ENCODE measurements around the gene MTRF1.

DNA sequence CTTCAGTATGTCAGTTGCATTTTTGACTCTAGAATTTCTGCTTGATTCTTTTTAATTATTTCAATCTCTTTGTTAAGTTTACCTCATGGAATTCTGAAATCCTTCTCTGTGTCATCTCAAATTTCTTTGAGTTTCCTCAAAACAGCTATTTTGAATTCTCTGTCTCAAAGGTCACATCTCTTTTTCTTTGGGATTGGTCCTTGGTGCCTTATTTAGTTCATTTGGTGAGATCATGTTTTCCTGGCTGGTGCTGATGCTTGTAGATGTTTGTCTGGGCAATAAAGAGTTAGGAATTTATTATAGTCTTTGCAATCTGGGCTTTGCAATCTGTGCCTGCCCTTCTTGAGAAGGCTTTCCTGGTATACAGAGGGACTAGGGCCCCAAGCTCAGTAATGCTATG is 50.5 kb downstream of the MTRF1 start:
- TF ChIP-seq TAF1 (IDR thresholded peaks at IDR 0.05; ENCODE audit: borderline replicate concordance, insufficient read depth, low read length) = no peak
- no peak for TF ChIP-seq POLR2AphosphoS5 (IDR thresholded peaks at IDR 0.05; ENCODE audit: low read depth, low read length)
- TF ChIP-seq, protein P1, sequence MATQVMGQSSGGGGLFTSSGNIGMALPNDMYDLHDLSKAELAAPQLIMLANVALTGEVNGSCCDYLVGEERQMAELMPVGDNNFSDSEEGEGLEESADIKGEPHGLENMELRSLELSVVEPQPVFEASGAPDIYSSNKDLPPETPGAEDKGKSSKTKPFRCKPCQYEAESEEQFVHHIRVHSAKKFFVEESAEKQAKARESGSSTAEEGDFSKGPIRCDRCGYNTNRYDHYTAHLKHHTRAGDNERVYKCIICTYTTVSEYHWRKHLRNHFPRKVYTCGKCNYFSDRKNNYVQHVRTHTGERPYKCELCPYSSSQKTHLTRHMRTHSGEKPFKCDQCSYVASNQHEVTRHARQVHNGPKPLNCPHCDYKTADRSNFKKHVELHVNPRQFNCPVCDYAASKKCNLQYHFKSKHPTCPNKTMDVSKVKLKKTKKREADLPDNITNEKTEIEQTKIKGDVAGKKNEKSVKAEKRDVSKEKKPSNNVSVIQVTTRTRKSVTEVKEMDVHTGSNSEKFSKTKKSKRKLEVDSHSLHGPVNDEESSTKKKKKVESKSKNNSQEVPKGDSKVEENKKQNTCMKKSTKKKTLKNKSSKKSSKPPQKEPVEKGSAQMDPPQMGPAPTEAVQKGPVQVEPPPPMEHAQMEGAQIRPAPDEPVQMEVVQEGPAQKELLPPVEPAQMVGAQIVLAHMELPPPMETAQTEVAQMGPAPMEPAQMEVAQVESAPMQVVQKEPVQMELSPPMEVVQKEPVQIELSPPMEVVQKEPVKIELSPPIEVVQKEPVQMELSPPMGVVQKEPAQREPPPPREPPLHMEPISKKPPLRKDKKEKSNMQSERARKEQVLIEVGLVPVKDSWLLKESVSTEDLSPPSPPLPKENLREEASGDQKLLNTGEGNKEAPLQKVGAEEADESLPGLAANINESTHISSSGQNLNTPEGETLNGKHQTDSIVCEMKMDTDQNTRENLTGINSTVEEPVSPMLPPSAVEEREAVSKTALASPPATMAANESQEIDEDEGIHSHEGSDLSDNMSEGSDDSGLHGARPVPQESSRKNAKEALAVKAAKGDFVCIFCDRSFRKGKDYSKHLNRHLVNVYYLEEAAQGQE (IDR thresholded peaks at IDR 0.05; ENCODE audit: insufficient read depth in 1 of 2, low read depth in 2 of 2, low read length in 2 of 2) = no peak

Measured in PFSK-1 (cell line).